Smooth muscle cell (in vitro differentiated cells): ENCODE measurements around the gene HSD17B4. TPM values are rescaled to one million over a fixed set of nuclear protein-coding genes. Genes with fewer than 3 reads are reported as not detected.
A peak's percentile ranks its signal among the peaks of the same experiment; 100 is the strongest.
"Not testable (repeated sequence)": the region's sequence is repeated elsewhere in the genome, so short reads cannot be mapped to it uniquely, and the experiment has no call there.

Experiments
- DNase-seq: peaks from one replicate; lab custom pipeline; 2025; ENCODE audit not compliant: unreplicated experiment; lab: John Stamatoyannopoulos, UW
- H2AFZ ChIP-seq: fragments of 200-600 bp; sonication (generic); 2 replicates; pipeline ENCODE4 v1.6.0; 2016; ENCODE audit warnings: antibody characterized with exemption, low read depth, mild to moderate bottlenecking
- H3F3A ChIP-seq: fragments of 200-600 bp; sonication (generic); 2 replicates; pipeline ENCODE4 v1.6.0; 2017; ENCODE audit warnings: antibody characterized with exemption, low read depth
- H3K27ac ChIP-seq: fragments of 200-600 bp; sonication (generic); 2 replicates; pipeline ENCODE4 v1.5.1; 2016; ENCODE audit warnings: low read depth, mild to moderate bottlenecking
- H3K27me3 ChIP-seq: fragments of 200-600 bp; sonication (generic); 2 replicates; pipeline ENCODE4 v1.6.1; 2016; ENCODE audit warnings: low read depth, mild to moderate bottlenecking
- H3K36me3 ChIP-seq: fragments of 200-600 bp; sonication (generic); 2 replicates; pipeline ENCODE4 v1.5.1; 2016; ENCODE audit warnings: low read depth
- H3K4me1 ChIP-seq: fragments of 200-600 bp; sonication (generic); 2 replicates; pipeline ENCODE4 v1.5.1; 2016; ENCODE audit warnings: low read depth
- H3K4me2 ChIP-seq: fragments of 200-600 bp; sonication (generic); 2 replicates; pipeline ENCODE4 v1.6.0; 2016; ENCODE audit warnings: mild to moderate bottlenecking
- H3K4me3 ChIP-seq: fragments of 200-600 bp; sonication (generic); 2 replicates; pipeline ENCODE4 v1.5.1; 2016; ENCODE audit warnings: mild to moderate bottlenecking
- H3K79me2 ChIP-seq: fragments of 200-600 bp; sonication (generic); 2 replicates; pipeline ENCODE4 v1.6.0; 2016; ENCODE audit warnings: low read depth, mild to moderate bottlenecking
- H3K9ac ChIP-seq: fragments of 200-600 bp; sonication (generic); 2 replicates; pipeline ENCODE4 v1.6.0; 2016; ENCODE audit warnings: low read depth
- H3K9me3 ChIP-seq: fragments of 200-600 bp; sonication (generic); replicated peaks from 2 replicates; pipeline ENCODE4 v1.5.1; 2016; ENCODE audit warnings: low read depth
- H4K20me1 ChIP-seq: fragments of 200-600 bp; sonication (generic); 2 replicates; pipeline ENCODE4 v1.6.0; 2016; ENCODE audit warnings: low read depth
- CTCF ChIP-seq: fragments of 200-600 bp; sonication (generic); IDR thresholded peaks from 2 replicates; pipeline ENCODE4 v1.5.1; 2017; ENCODE audit warnings: borderline replicate concordance, mild to moderate bottlenecking, antibody characterized with exemption; ENCODE audit not compliant: insufficient read depth, poor library complexity, severe bottlenecking
- WGBS: methylation state at CpG from one replicate; pipeline ENCODE4 v1.1.7; 2016; ENCODE audit warnings: low lambda C conversion rate; 5-methylcytosine and 5-hydroxymethylcytosine counted together
- polyA plus RNA-seq: library from polyadenylated mRNA; unstranded; fragments of >200 nt; fragmentation: Nextera tagmentation; extraction: Ambion mirVana; gene quantifications from 2 replicates; pipeline ENCODE4 v1.2.1, GENCODE V29; 2016
- total RNA-seq: library from RNA; depleted of rRNA; stranded (reverse); fragments of >200 nt; gene quantifications from 2 replicates; pipeline ENCODE4 v1.2.3, GENCODE V29; 2014

Gene HSD17B4
- total and polyA plus RNA-seq, 2 experiments from 2014 or later: 64.5 to 116 TPM

GRCh38 chr5:119411361-119412278, 40.7 kb upstream of the HSD17B4 start:
- H3K4me1 ChIP-seq: peaks cover 7% of the 10 kb centered on the region
- H3K36me3 ChIP-seq: no peaks in the 10 kb centered on the region
- peak; percentile 86 for TF ChIP-seq CTCF
- H4K20me1 ChIP-seq: no peaks in the 10 kb centered on the region
- H3K9me3 ChIP-seq: no peaks in the 10 kb centered on the region
- WGBS: 6% methylated on average over 15 of the region's 15 CpGs
- H3F3A ChIP-seq: no peaks in the 10 kb centered on the region
- peak overlapping the region; percentile 72 for H3K9ac ChIP-seq
- peak overlapping the region; percentile 88 for H3K27ac ChIP-seq
- peak overlapping the region; percentile 84 for H3K4me2 ChIP-seq
- H3K4me3 ChIP-seq: peak overlapping the region; percentile 63
- no peaks in the 10 kb centered on the region for H3K79me2 ChIP-seq
- H2AFZ ChIP-seq: peak overlapping the region; percentile 94
- H3K27me3 ChIP-seq: no peaks in the 10 kb centered on the region
- peak; percentile 13 for DNase-seq

GRCh38 chr5:119412279-119413227, 39.7 kb upstream of the HSD17B4 start:
- H3K9me3 ChIP-seq: no peaks in the 10 kb centered on the region
- H3F3A ChIP-seq: peaks cover 3% of the 10 kb centered on the region
- H3K4me2 ChIP-seq: no peak overlapping the region
- H3K4me3 ChIP-seq: peak overlapping the region; percentile 63
- no peak for DNase-seq
- peaks cover 10% of the 10 kb centered on the region for H3K4me1 ChIP-seq
- H3K79me2 ChIP-seq: no peaks in the 10 kb centered on the region
- H3K9ac ChIP-seq: no peak overlapping the region
- H3K27me3 ChIP-seq: no peaks in the 10 kb centered on the region
- no peaks in the 10 kb centered on the region for H4K20me1 ChIP-seq
- H3K36me3 ChIP-seq: no peaks in the 10 kb centered on the region
- no peak for TF ChIP-seq CTCF
- H3K27ac ChIP-seq: no peak overlapping the region
- WGBS: 44% methylated on average over 9 of the region's 9 CpGs
- peak overlapping the region; percentile 94 for H2AFZ ChIP-seq

DNA sequence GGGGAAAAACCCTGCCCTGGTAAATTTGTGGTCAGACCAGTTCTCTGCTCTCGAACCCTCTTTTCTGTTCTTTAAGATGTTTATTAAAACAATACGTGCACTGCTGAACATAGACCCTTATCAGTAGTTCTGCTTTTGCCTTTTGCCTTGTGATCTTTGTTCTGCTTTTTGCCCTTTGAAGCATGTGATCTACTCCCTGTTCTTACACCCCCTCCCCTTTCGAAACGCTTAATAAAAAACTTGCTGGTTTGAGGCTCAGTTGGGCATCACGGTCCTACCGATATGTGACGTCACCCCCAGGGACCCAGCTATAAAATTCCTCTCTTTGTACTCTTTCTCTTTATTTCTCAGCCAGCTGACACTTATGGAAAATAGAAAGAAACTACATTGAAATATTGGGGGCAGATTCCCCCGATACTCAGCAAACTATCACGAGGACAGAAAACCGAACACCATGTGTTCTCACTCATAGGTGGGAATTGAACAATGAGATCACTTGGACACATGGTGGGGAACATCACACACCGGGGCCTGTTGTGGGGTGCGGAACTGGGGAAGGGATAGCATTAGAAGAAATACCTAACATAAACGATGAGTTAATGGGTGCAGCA, 38.1 kb upstream of the HSD17B4 start:
- H3K27me3 ChIP-seq, H3F3A ChIP-seq, H4K20me1 ChIP-seq, DNase-seq, H3K4me2 ChIP-seq, H2AFZ ChIP-seq, H3K36me3 ChIP-seq, H3K4me3 ChIP-seq, H3K9ac ChIP-seq, H3K9me3 ChIP-seq, H3K79me2 ChIP-seq, H3K27ac ChIP-seq: not testable (repeated sequence)
- 91% methylated on average over 13 of the region's 13 CpGs for WGBS
- H3K4me1 ChIP-seq: peaks cover 26% of the 10 kb centered on the region
